ENCODE measurements around the gene AURKB. TPM values are rescaled to one million over a fixed set of nuclear protein-coding genes. Genes with fewer than 3 reads are reported as not detected.

Gene AURKB
- total RNA-seq, 4 donors from 2014 or later = 11.2 to 43.7 (median 20.3) TPM

DNA sequence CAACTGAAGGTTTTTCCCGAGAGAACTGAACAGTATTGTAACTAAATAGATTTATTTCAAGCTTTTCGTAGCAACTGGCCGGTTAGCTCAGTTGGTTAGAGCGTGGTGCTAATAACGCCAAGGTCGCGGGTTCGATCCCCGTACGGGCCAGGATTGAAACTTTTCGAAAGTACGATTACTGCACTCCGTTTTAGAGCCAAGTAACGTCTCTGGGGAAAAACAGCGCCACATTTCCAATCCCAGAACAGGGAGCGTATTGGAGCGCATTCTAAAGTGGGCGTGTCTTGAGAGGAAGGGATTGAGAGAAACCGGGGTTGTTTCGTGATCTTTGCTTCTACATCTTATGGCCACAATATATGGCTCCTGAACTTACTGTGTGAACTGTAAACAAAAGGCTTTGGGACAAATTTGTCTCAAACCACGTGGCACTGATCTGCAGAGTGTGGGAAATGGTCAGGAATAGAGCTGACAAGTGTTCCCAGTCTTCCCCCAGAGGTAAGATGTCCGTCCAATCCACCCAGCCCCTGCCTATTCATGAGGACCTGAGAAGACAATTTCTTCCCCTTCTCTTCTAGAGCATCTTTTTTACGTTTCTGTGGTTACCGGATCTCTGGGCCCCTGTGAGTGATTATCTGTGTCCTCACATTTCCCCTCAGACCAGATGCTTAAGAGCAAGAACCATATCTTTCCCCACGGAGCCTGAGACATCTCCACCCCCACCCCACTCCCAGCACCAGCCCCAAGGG lies 22.7 kb downstream of the AURKB start:
- Histone ChIP-seq H3K9me3 (no peaks in the 10 kb centered on the region), H3K27ac (peak overlapping the region; percentile 96 to 99 (median 98)), H3K36me3 (no peaks in the 10 kb centered on the region), H3K4me1 (peaks cover 11 to 70% (median 29%) of the 10 kb centered on the region in 3 donors), H3K27me3 (no peaks in the 10 kb centered on the region), H3K4me3 (peak overlapping the region; percentile 56 to 97 (median 86))
- intact Hi-C loops (cut with DNase I) = no loop called here
- 0 to 1% methylated on average over 18 to 25 of the region's 25 CpGs for WGBS, 2 donors
- TF ChIP-seq POLR2A (IDR thresholded peaks at IDR 0.05) = peak in 1 of 4 donors; percentile 8
- TF ChIP-seq, protein P1, sequence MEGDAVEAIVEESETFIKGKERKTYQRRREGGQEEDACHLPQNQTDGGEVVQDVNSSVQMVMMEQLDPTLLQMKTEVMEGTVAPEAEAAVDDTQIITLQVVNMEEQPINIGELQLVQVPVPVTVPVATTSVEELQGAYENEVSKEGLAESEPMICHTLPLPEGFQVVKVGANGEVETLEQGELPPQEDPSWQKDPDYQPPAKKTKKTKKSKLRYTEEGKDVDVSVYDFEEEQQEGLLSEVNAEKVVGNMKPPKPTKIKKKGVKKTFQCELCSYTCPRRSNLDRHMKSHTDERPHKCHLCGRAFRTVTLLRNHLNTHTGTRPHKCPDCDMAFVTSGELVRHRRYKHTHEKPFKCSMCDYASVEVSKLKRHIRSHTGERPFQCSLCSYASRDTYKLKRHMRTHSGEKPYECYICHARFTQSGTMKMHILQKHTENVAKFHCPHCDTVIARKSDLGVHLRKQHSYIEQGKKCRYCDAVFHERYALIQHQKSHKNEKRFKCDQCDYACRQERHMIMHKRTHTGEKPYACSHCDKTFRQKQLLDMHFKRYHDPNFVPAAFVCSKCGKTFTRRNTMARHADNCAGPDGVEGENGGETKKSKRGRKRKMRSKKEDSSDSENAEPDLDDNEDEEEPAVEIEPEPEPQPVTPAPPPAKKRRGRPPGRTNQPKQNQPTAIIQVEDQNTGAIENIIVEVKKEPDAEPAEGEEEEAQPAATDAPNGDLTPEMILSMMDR (IDR thresholded peaks at IDR 0.05) = peak in 1 of 6 experiments; percentile 18
- DNase-seq = no peak

DNA sequence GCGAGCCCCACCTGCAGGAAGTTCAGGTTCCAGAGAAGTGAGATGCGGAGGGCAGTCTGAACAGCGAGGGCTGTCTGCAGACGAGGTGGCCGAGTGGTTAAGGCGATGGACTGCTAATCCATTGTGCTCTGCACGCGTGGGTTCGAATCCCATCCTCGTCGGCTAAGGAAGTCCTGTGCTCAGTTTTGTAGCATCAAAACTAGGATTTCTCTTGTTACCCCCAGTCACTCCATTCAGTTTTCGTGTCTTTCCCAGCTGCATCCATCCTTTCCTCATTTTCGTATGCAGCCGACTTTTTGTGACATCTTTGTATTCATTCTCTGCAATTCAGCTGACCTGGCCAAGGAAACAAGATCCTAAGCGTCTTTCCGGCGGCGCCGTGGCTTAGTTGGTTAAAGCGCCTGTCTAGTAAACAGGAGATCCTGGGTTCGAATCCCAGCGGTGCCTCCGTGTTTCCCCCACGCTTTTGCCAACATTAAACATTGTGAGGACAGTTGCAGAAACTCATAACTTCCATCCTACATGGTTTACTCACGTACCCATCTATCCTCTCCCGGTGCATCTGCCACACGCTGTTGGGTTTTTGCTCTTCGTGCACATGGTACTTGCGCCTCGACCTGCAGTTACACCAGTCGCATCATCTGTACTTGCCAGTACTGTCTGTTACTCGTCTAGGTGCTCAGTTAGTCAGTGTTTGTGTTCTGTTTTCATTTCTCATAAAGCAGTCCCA lies 23.4 kb downstream of the AURKB start:
- no peak for TF ChIP-seq POLR2A (IDR thresholded peaks at IDR 0.05)
- TF ChIP-seq, protein P1 (IDR thresholded peaks at IDR 0.05) = peak in 3 of 6 experiments; percentile 6 to 43 (median 37)
- no peaks in the 10 kb centered on the region for H3K9me3 ChIP-seq
- H3K36me3 ChIP-seq = no peaks in the 10 kb centered on the region
- H3K27ac ChIP-seq = peak overlapping the region; percentile 96 to 99 (median 98)
- no peak for DNase-seq
- H3K27me3 ChIP-seq = no peaks in the 10 kb centered on the region
- intact Hi-C loops (cut with DNase I) = no loop called here
- WGBS, 2 donors = 0 to 1% methylated on average over 28 to 32 of the region's 32 CpGs
- peaks cover 9 to 62% (median 25%) of the 10 kb centered on the region in 3 donors for H3K4me1 ChIP-seq
- peak overlapping the region; percentile 56 to 97 (median 86) for H3K4me3 ChIP-seq

DNA sequence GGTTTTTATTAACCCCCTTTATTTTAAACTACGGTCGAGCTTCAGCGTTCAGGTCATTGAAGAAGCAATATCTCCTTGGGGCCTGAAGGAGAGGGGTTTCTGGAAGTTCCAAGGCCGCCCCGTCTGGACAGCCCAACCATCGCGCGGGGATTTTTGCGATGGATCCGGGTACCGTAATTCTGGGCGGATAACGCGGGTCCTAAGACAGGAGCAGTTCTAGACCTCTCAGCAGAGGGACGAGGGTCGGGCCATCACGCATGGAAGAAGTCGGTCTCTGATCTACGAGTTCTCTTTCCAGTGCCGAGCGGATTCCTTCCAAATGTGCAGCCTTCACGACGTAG lies 24.0 kb downstream of the AURKB start:
- no peak for DNase-seq
- no peak for TF ChIP-seq POLR2A (IDR thresholded peaks at IDR 0.05)
- TF ChIP-seq, protein P1 (IDR thresholded peaks at IDR 0.05) = peak in 2 of 6 experiments; percentile 18 to 38
- H3K4me1 ChIP-seq = peaks cover 9 to 57% (median 20%) of the 10 kb centered on the region in 3 donors
- H3K9me3 ChIP-seq = no peaks in the 10 kb centered on the region
- H3K27me3 ChIP-seq = no peaks in the 10 kb centered on the region
- WGBS, 2 donors = 0 to 1% methylated on average over 12 to 22 of the region's 23 CpGs
- peak overlapping the region; percentile 56 to 97 (median 86) for H3K4me3 ChIP-seq
- H3K36me3 ChIP-seq = no peaks in the 10 kb centered on the region
- peak overlapping the region; percentile 96 to 99 (median 98) for H3K27ac ChIP-seq
- intact Hi-C loops (cut with DNase I) = no loop called here

DNA sequence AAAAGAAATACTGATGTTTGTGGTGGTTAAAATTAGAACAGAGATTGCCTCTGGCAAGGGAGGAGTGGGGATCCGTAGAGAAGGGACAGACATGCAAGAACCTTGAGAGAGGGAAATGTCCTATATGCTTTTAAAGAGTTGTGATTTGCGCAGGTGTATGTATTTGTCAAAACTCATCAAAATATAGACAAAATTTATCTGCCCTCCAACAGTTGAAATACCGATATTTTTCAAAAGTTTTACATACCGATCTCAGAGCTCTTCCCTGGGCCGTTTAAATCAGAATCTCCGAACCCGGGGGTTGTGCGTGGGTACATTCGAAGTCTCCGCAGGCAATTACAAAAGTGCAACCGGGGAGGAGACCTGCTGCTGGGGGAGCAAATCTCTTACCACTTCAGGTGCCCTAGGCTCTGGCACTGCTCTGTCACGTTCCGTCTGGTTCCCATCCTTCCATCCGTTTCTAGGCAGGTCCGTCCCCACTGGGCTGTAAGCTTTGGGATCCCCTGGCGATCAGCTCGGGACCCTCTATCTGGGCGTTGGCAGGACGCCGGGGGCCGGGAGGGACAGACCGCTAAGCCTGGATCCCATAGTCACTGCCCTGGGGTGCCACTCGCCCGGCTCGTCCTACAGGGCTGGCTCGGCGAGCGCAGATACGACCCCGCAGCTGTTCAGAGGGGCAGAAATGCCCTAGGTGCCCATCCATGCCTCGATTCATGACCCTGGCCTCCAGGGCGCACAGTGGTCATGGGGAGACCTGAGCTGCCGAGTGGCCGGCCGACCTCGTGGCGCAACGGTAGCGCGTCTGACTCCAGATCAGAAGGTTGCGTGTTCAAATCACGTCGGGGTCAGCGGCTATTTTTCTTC lies 24.6 kb downstream of the AURKB start:
- Histone ChIP-seq H3K4me1 (peaks cover 9 to 51% (median 19%) of the 10 kb centered on the region in 3 donors), H3K27me3 (no peaks in the 10 kb centered on the region), H3K4me3 (peak overlapping the region; percentile 56 to 97 (median 86)), H3K36me3 (no peaks in the 10 kb centered on the region), H3K27ac (peak overlapping the region; percentile 96 to 99 (median 98)), H3K9me3 (no peaks in the 10 kb centered on the region)
- DNase-seq = no peak
- 0 to 1% methylated on average over 17 to 28 of the region's 44 CpGs for WGBS, 2 donors
- TF ChIP-seq POLR2A (IDR thresholded peaks at IDR 0.05) = no peak
- TF ChIP-seq, protein P1 (IDR thresholded peaks at IDR 0.05) = no peak
- intact Hi-C loops (cut with DNase I) = no loop called here
